Common myeloid progenitor, CD34-positive (primary cell): ENCODE results near the gene HID1.
"Not testable (repeated sequence)": the region's sequence is repeated elsewhere in the genome, so short reads cannot be mapped to it uniquely, and the experiment has no call there.

ENCODE experiments used
- CTCF ChIA-PET: fragments of 350-600 bp; sonication (Branson Sonifier 250); formaldehyde crosslinking; loops from one replicate; lab custom pipeline; 2021; ENCODE audit warnings: antibody characterized with exemption; lab: Charles Lee
- POLR2A ChIA-PET: fragments of 350-600 bp; sonication (Branson Sonifier 250); formaldehyde crosslinking; loops from one replicate; lab custom pipeline; 2021; ENCODE audit warnings: antibody characterized with exemption; lab: Charles Lee
- DNase-seq, 3 donors: peaks; one replicate each; pipeline versions ENCODE4 v3.0.0 to v3.0.0-alpha.2; 2013
- H3K27ac ChIP-seq, 2 experiments: 1 replicate in 1 of 2; 2 replicates in 1 of 2; pipeline ENCODE4 v1.7.0; 2013; ENCODE audit warnings: inconsistent platforms in 2 of 2, low read length in 2 of 2, mild to moderate bottlenecking in 2 of 2, low read depth in 1 of 2, moderate library complexity in 1 of 2; ENCODE audit not compliant: severe bottlenecking in 2 of 2, insufficient read depth in 1 of 2, poor library complexity in 1 of 2
- H3K27me3 ChIP-seq, 5 experiments: replicated peaks in 2 of 5; 1 replicate in 3 of 5; 2 replicates in 2 of 5; pipeline versions ENCODE4 v1.6.1 to v1.7.0; 2013; ENCODE audit warnings: low read length in 4 of 5, mild to moderate bottlenecking in 2 of 5, moderate library complexity in 2 of 5, inconsistent platforms in 1 of 5; ENCODE audit not compliant: insufficient read depth in 5 of 5, control insufficient read depth in 4 of 5
- H3K36me3 ChIP-seq, 4 experiments: 1 replicate in 2 of 4; 2 replicates in 2 of 4; pipeline versions ENCODE4 v1.6.1 to v1.7.0; 2013; ENCODE audit warnings: low read length in 3 of 4, control low read depth in 1 of 4, mild to moderate bottlenecking in 1 of 4; ENCODE audit not compliant: control insufficient read depth in 4 of 4, insufficient read depth in 4 of 4
- H3K4me1 ChIP-seq, 4 experiments: 1 replicate in 3 of 4; 2 replicates in 1 of 4; pipeline versions ENCODE4 v1.6.1 to v1.7.1; 2013; ENCODE audit warnings: low read length in 3 of 4, mild to moderate bottlenecking in 3 of 4, control low read depth in 1 of 4, inconsistent platforms in 1 of 4, moderate library complexity in 1 of 4; ENCODE audit not compliant: control insufficient read depth in 4 of 4, insufficient read depth in 4 of 4; ENCODE audit errors: control extremely low read depth in 1 of 4
- H3K4me3 ChIP-seq, 7 experiments: 1 replicate in 4 of 7; 2 replicates in 3 of 7; pipeline versions ENCODE4 v1.5.1 to v1.7.0; 2013; ENCODE audit warnings: mild to moderate bottlenecking in 7 of 7, low read length in 6 of 7, moderate library complexity in 6 of 7, inconsistent platforms in 2 of 7, low read depth in 2 of 7, control low read depth in 1 of 7; ENCODE audit not compliant: insufficient read depth in 4 of 7, control insufficient read depth in 1 of 7; ENCODE audit errors: extremely low read depth in 1 of 7
- H3K9me3 ChIP-seq, 5 experiments: 1 replicate in 4 of 5; 2 replicates in 1 of 5; pipeline versions ENCODE4 v1.6.1 to v1.7.1; 2013; ENCODE audit warnings: low read length in 4 of 5, mild to moderate bottlenecking in 2 of 5, inconsistent platforms in 1 of 5, low read depth in 1 of 5, moderate library complexity in 1 of 5; ENCODE audit not compliant: control insufficient read depth in 4 of 5, insufficient read depth in 2 of 5; ENCODE audit errors: control extremely low read depth in 1 of 5
- WGBS: methylation state at CpG from one replicate; pipeline ENCODE4 v1.1.5; 2013; ENCODE audit not compliant: insufficient coverage; 5-methylcytosine and 5-hydroxymethylcytosine counted together

HID1 gene

DNA sequence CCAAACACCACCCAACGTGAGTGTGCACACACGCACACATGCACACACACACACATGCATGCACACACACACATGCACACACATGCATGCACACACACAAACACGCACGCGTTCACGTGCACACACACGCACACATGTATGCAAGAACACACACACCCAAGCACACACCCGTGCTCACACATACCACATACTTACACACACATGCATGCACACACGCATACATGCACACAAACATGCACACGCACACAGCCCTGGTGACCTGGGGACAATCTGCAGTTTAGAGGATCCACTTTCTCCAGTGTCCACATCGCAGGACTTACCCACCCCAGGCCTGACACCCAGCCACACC, 55.7 kb downstream of the HID1 start:
- Histone ChIP-seq H3K27me3 (peaks cover 0 to 27% (median 13%) of the 10 kb centered on the region in 5 experiments), H3K27ac (no peak overlapping the region), H3K36me3 (no peaks in the 10 kb centered on the region), H3K4me3 (no peak overlapping the region), H3K9me3 (no peaks in the 10 kb centered on the region), H3K4me1 (peaks cover 0 to 14% (median 10%) of the 10 kb centered on the region in 4 experiments)
- POLR2A ChIA-PET = no interaction called here
- CTCF ChIA-PET = interaction anchor here (0.9 to 2.2 kb wide), 2 partner anchors 39 to 44 kb away, joined by 3 to 7 read pairs; no protein-coding TSS in a partner anchor
- 95% methylated on average over 4 of the region's 11 CpGs for WGBS
- no peak for DNase-seq

DNA sequence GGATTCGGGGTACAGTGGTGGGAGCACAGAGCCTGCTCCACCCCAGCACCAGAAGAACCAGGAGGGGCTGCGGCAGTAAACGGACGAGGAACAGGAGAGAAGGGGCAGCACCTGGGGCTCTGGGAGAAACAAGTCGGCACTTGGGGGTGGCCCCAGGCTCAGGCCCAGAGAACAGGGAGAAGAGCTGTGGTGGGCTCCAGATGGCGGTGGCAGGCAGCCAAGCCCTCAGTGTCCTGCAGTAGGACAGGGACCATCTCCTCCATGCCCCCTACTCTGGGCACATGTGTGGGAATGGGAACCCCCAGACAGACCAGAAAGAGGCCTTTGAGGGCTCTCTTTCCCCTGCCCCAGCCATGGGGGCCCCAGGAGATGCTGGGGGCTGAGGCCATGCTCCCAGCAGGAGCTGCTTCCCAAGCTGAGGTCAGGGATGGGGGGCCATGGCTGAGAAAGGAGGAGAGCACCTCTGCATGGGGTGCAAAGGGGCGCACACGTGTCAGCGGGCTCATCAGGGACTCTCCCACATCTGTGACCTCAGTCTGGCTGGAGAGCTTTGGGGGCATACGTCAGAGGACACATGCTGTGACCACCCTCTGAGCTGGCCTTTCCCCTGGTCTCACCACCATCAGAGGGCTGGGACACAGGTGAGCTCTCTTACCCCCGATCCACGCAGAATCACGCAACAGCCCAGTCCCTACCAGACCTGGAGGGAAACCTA, 56.3 kb downstream of the HID1 start:
- Histone ChIP-seq H3K36me3 (no peaks in the 10 kb centered on the region), H3K9me3 (no peaks in the 10 kb centered on the region), H3K4me3 (no peak overlapping the region), H3K4me1 (peaks cover 0 to 14% (median 10%) of the 10 kb centered on the region in 4 experiments), H3K27me3 (peaks cover 0 to 21% (median 9%) of the 10 kb centered on the region in 5 experiments), H3K27ac (no peak overlapping the region)
- ChIA-PET CTCF (interaction anchor here (0.9 to 2.2 kb wide), 3 partner anchors 14 to 44 kb away, joined by 3 to 7 read pairs (median 5); no protein-coding TSS in a partner anchor), POLR2A (no interaction called here)
- no peak for DNase-seq
- WGBS = 96% methylated on average over 10 of the region's 13 CpGs

DNA sequence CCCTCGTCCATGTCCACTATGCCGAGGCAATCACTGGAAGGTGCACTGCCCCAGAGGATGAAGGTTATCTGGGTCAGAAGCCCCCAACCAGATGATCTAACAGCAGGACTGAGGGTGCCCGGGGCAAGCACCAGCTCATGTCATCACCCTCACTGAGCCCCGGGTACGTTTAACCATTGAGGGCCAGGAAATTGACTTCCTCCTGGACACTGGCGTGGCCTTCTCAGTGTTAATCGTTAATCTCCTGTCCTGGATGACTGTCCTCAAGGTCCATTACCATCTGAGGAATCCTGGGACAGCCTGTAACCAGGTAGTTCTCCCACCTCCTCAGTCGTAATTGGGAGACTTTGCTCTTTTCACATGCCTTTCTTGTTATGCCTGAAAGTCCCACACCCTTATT, 61.1 kb downstream of the HID1 start:
- H3K27me3 ChIP-seq, H3K4me1 ChIP-seq, CTCF ChIA-PET, POLR2A ChIA-PET, H3K4me3 ChIP-seq, DNase-seq, H3K36me3 ChIP-seq, H3K9me3 ChIP-seq, H3K27ac ChIP-seq: not testable (repeated sequence)
- 98% methylated on average over 5 of the region's 8 CpGs for WGBS

DNA sequence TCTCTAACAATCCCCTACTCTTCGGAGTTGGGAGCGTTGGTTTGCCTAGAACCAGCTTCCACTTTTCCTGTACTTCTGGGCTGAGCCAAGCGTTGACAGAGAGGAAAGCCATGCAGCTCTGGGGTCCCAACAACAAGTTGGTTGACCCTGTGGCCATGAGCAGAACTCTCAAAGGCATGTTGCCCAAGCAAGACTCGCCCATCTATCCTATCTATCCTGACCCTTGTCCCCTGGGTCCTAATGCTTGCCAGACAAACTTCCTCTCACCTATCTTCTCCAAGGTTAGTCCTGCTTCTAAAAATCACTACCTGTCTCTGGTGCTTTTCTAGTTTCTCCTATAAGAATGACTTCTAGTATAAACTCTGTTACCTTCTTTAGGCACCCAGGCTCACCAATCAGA, 63.5 kb downstream of the HID1 start:
- H3K9me3 ChIP-seq, DNase-seq, POLR2A ChIA-PET, H3K36me3 ChIP-seq, CTCF ChIA-PET, H3K4me1 ChIP-seq, H3K27me3 ChIP-seq, H3K27ac ChIP-seq, H3K4me3 ChIP-seq: not testable (repeated sequence)
- WGBS = 88% methylated on average over 3 of the region's 4 CpGs

DNA sequence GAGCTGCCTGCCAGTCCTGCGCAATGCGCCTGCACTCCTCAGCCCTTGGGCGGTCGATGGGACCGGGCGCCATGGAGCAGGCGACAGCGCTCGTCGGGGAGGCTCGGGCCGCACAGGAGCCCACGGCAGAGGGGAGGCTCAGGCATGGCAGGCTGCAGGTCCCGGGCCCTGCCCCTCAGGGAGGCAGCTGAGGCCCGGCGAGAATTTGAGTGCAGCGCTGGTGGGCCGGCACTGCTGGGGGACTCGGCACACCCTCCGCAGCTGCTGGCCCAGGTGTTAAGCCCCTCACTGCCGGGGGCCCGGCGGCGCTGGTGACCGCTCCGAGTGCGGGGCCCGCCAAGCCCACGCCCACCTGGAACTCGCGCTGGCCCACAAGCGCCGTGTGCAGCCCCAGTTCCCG, 65.5 kb downstream of the HID1 start:
- Histone ChIP-seq H3K9me3 (no peaks in the 10 kb centered on the region), H3K27me3 (peaks cover 0 to 2% (median 0%) of the 10 kb centered on the region in 5 experiments), H3K27ac (no peak overlapping the region), H3K36me3 (no peaks in the 10 kb centered on the region), H3K4me3 (no peak overlapping the region), H3K4me1 (peaks cover 0 to 6% (median 3%) of the 10 kb centered on the region in 4 experiments)
- no peak for DNase-seq
- ChIA-PET CTCF (interaction anchor here (1.3 to 1.6 kb wide), 2 partner anchors 11 to 14 kb away, joined by 4 read pairs; no protein-coding TSS in a partner anchor), POLR2A (no interaction called here)
- WGBS = 97% methylated on average over 27 of the region's 34 CpGs

DNA sequence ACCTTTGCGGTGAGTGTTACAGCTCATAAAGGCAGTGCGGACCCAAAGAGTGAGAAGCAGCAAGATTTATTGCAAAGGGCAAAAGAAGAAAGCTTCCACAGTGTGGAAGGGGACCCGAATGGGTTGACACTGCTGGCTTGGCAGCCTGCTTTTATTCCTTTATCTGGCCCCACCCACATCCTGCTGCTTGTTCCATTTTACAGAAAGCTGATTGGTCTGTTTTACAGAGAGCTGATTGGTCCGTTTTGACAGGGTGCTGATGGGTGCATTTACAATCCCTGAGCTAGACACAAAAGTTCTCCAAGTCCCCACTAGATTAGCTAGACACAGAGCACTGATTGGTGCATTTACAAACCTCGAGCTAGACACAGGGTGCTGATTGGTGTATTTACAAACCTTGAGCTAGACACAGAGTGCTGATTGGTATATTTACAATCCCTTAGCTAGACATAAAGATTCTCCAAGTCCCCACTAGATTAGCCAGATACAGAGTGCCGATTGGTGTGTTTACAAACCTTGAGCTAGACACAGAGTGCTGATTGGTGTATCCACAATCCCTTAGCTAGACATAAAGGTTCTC, 66.3 kb downstream of the HID1 start:
- H3K4me3 ChIP-seq, H3K27me3 ChIP-seq, DNase-seq, H3K9me3 ChIP-seq, H3K36me3 ChIP-seq, H3K27ac ChIP-seq, POLR2A ChIA-PET: not testable (repeated sequence)
- 78% methylated on average over 4 of the region's 6 CpGs for WGBS
- CTCF ChIA-PET = interaction anchor here (0.7 to 1.6 kb wide), 5 partner anchors 10 to 25 kb away, joined by 3 to 4 read pairs (median 3); no protein-coding TSS in a partner anchor
- peaks cover 0 to 13% (median 6%) of the 10 kb centered on the region in 4 experiments for H3K4me1 ChIP-seq
